Activated CD8-positive, alpha-beta T cell treated with anti-CD3 and anti-CD28 coated beads for 36 hours (primary cell): ENCODE measurements around the gene ACSBG1. TPM values are rescaled to one million over a fixed set of nuclear protein-coding genes. Genes with fewer than 3 reads are reported as not detected.

Source experiments
- ATAC-seq: fragments of 200-7000 bp; cut with Tn5 transposase; one replicate; pipeline ENCODE4 v1.10.0; 2021; ENCODE audit warnings: mild to moderate bottlenecking, moderate library complexity
- CTCF ChIA-PET: fragments of 350-600 bp; sonication (Branson Sonifier 250); formaldehyde crosslinking; loops from one replicate; lab custom pipeline; 2021; ENCODE audit warnings: antibody characterized with exemption; lab: Charles Lee
- POLR2A ChIA-PET: fragments of 350-600 bp; sonication (Branson Sonifier 250); formaldehyde crosslinking; loops from one replicate; lab custom pipeline; 2021; ENCODE audit warnings: antibody characterized with exemption; lab: Charles Lee
- DNase-seq: peaks from one replicate; pipeline ENCODE4 v3.0.0-alpha.2; 2020
- H3K27ac Mint-ChIP-seq: one replicate; pipeline ENCODE4 v1.8.0; 2021; ENCODE audit warnings: mild to moderate bottlenecking, mixed read lengths
- H3K27me3 Mint-ChIP-seq: one replicate; pipeline ENCODE4 v1.8.0; 2021; ENCODE audit warnings: mixed read lengths
- H3K36me3 Mint-ChIP-seq: one replicate; pipeline ENCODE4 v1.8.0; 2021; ENCODE audit warnings: low read depth, mixed read lengths
- H3K4me1 Mint-ChIP-seq: one replicate; pipeline ENCODE4 v1.8.0; 2021; ENCODE audit warnings: low read depth, mixed read lengths
- H3K4me3 Mint-ChIP-seq: one replicate; pipeline ENCODE4 v1.8.0; 2021; ENCODE audit warnings: mild to moderate bottlenecking, moderate library complexity, mixed read lengths
- H3K9me3 Mint-ChIP-seq: one replicate; pipeline ENCODE4 v1.8.0; 2021; ENCODE audit warnings: mixed read lengths
- CTCF ChIP-seq: fragments of 200-600 bp; IDR thresholded peaks from one replicate; pipeline ENCODE4 v1.8.0; 2022; ENCODE audit warnings: antibody characterized with exemption, mild to moderate bottlenecking
- intact Hi-C: fragments of 100-400 bp; cut with micrococcal nuclease; formaldehyde crosslinking; loops from one replicate; pipeline ENCODE4 v1.10.0; 2022
- total RNA-seq, 2 experiments: library from RNA; stranded (reverse); gene quantifications; one replicate each; pipeline ENCODE4 v1.2.3, GENCODE V29; 2021

ACSBG1 gene
- total RNA-seq, 2 experiments from 2014 or later: 0.18 TPM; not detected in 1

DNA sequence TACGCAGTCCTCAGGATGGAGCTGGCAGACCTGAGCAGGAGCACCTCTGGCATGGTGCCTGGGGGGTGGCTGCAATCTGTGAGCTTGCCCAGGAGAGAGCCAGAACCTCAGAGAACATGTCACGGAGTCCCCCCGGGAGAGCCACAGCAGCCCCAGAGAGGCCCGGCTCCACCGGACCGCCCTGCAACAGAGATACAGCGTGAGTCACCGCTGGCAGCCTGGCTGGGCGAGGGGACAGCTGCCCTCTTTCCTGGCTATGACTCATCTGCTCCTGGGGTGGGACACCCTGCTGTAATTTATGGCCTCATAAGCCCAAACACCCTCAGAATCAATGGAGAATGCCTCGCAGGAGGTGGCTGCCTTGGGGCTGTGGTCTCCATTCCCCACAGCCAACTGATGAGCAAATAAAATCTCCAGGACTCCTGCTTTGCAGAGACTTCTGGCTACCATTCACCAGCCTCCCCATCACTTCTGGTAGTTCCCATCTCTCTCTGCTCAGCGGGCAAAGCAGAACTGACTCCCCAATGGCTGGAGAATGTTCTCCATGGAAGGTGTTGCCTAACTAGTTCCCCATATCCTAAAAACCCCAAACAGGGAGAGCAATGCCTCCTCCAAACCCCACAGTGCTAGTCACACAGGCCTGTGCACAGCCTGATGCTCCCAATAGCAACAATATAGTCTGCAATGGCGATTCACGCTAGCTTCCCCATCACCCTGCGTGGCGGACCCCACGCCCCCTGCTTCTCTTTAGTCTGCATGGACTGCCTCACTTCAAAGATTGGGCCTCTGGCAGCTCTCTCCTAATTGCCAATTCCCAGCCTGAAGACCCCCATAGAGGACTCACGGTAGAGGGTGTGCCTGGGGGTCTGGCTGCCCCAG, 21.6 kb downstream of the ACSBG1 start:
- ATAC-seq: no peak
- peaks cover 4% of the 10 kb centered on the region for H3K27me3 Mint-ChIP-seq
- H3K4me3 Mint-ChIP-seq: no peak overlapping the region
- H3K9me3 Mint-ChIP-seq: no peaks in the 10 kb centered on the region
- H3K4me1 Mint-ChIP-seq: no peaks in the 10 kb centered on the region
- H3K36me3 Mint-ChIP-seq: no peaks in the 10 kb centered on the region
- no peak for DNase-seq
- POLR2A ChIA-PET: no interaction called here
- intact Hi-C loops: no loop called here
- TF ChIP-seq CTCF: no peak
- no peak overlapping the region for H3K27ac Mint-ChIP-seq
- CTCF ChIA-PET: interaction anchor here (1.4 to 3.3 kb wide), 3 partner anchors 17 to 28 kb away, joined by 3 to 19 read pairs (median 12); no protein-coding TSS in a partner anchor

GRCh38 chr15:78212008-78212407, 22.4 kb downstream of the ACSBG1 start:
- no peak overlapping the region for H3K27ac Mint-ChIP-seq
- no peaks in the 10 kb centered on the region for H3K4me1 Mint-ChIP-seq
- no peak for DNase-seq
- ChIA-PET POLR2A (no interaction called here), CTCF (interaction anchor here (1.4 to 3.3 kb wide), 3 partner anchors 16 to 28 kb away, joined by 3 to 19 read pairs (median 12); no protein-coding TSS in a partner anchor)
- ATAC-seq: no peak
- peaks cover 4% of the 10 kb centered on the region for H3K27me3 Mint-ChIP-seq
- no peak overlapping the region for H3K4me3 Mint-ChIP-seq
- intact Hi-C loops: no loop called here
- no peak for TF ChIP-seq CTCF
- no peaks in the 10 kb centered on the region for H3K9me3 Mint-ChIP-seq
- no peaks in the 10 kb centered on the region for H3K36me3 Mint-ChIP-seq

- no peaks in the 10 kb centered on the region for H3K9me3 Mint-ChIP-seq
- CTCF ChIA-PET: interaction anchor here (1.4 to 3.3 kb wide), 3 partner anchors 16 to 29 kb away, joined by 3 to 19 read pairs (median 12); no protein-coding TSS in a partner anchor
- POLR2A ChIA-PET: no interaction called here
Measured at GRCh38 chr15:78211189-78211921, 23.0 kb downstream of the ACSBG1 start.

GRCh38 chr15:78210349-78210717, 24.0 kb downstream of the ACSBG1 start:
- Mint-ChIP-seq H3K36me3 (no peaks in the 10 kb centered on the region), H3K27ac (no peak overlapping the region), H3K4me3 (no peak overlapping the region), H3K9me3 (no peaks in the 10 kb centered on the region), H3K4me1 (no peaks in the 10 kb centered on the region), H3K27me3 (peaks cover 4% of the 10 kb centered on the region)
- no peak for DNase-seq
- no peak for ATAC-seq
- ChIA-PET POLR2A (no interaction called here), CTCF (interaction anchor here (0.6 to 3.3 kb wide), 4 partner anchors 14 to 30 kb away, joined by 3 to 19 read pairs (median 9); no protein-coding TSS in a partner anchor)
- no peak for TF ChIP-seq CTCF
- intact Hi-C loops: no loop called here

More at GRCh38 chr15:78211189-78211921, 23.0 kb downstream of the ACSBG1 start:
- ATAC-seq (no peak), DNase-seq (no peak)
- Mint-ChIP-seq H3K36me3 (no peaks in the 10 kb centered on the region), H3K4me3 (no peak overlapping the region), H3K27ac (no peak overlapping the region), H3K4me1 (no peaks in the 10 kb centered on the region), H3K27me3 (peaks cover 4% of the 10 kb centered on the region)
- intact Hi-C loops: no loop called here
- TF ChIP-seq CTCF: no peak
